WTC11 (cell line): Measurements from ENCODE around the gene CALR3.

Experiments
- ATF2 ChIP-seq: sonication (generic); formaldehyde crosslinking; IDR thresholded peaks from 2 replicates; pipeline ENCODE4 v1.8.1; 2022; ENCODE audit warnings: low read depth, missing genetic modification reagents, borderline replicate concordance
- CBFB ChIP-seq: sonication (generic); formaldehyde crosslinking; IDR thresholded peaks from 2 replicates; pipeline ENCODE4 v1.8.1; 2022; ENCODE audit warnings: mild to moderate bottlenecking, low read depth, missing genetic modification reagents
- CTCF ChIP-seq: fragments of 200-600 bp; IDR thresholded peaks from 2 replicates; pipeline ENCODE4 v1.8.0; 2022; ENCODE audit warnings: antibody characterized with exemption
- ETV6 ChIP-seq: sonication (generic); formaldehyde crosslinking; IDR thresholded peaks from 2 replicates; pipeline ENCODE4 v1.8.1; 2022; ENCODE audit warnings: mild to moderate bottlenecking, missing genetic modification reagents
- IRF2 ChIP-seq: sonication (generic); formaldehyde crosslinking; IDR thresholded peaks from 2 replicates; pipeline ENCODE4 v1.8.0; 2022; ENCODE audit warnings: low read depth, missing genetic modification reagents, borderline replicate concordance
- MAX ChIP-seq: sonication (generic); formaldehyde crosslinking; IDR thresholded peaks from 2 replicates; pipeline ENCODE4 v1.8.0; 2022; ENCODE audit warnings: mild to moderate bottlenecking, missing genetic modification reagents
- NFYB ChIP-seq: sonication (generic); formaldehyde crosslinking; conservative IDR thresholded peaks from 2 replicates; pipeline ENCODE4 v1.8.0; 2022; ENCODE audit warnings: low read depth, missing genetic modification reagents
- NR1H2 ChIP-seq: sonication (generic); formaldehyde crosslinking; IDR thresholded peaks from 2 replicates; pipeline ENCODE4 v1.9.0; 2021; ENCODE audit warnings: mild to moderate bottlenecking, moderate library complexity, missing genetic modification reagents
- PREB ChIP-seq: sonication (generic); formaldehyde crosslinking; IDR thresholded peaks from 2 replicates; pipeline ENCODE4 v1.8.1; 2022; ENCODE audit warnings: mild to moderate bottlenecking, missing genetic modification reagents, moderate library complexity, borderline replicate concordance
- SP1 ChIP-seq: sonication (generic); formaldehyde crosslinking; conservative IDR thresholded peaks from 2 replicates; pipeline ENCODE4 v1.8.1; 2022; ENCODE audit warnings: missing genetic modification reagents

GRCh38 chr19:16520986-16521624 lies 25.1 kb upstream of the CALR3 start:
- TF ChIP-seq CTCF, result no peak
- TF ChIP-seq IRF2 (CRISPR knock-in tag), result no peak
- TF ChIP-seq NR1H2 (CRISPR knock-in tag), result no peak
- no peak for TF ChIP-seq MAX (CRISPR knock-in tag)
- no peak for TF ChIP-seq PREB (CRISPR knock-in tag)
- no peak for TF ChIP-seq ETV6 (CRISPR knock-in tag)
- no peak for TF ChIP-seq ATF2 (CRISPR knock-in tag)
- no peak for TF ChIP-seq NFYB (CRISPR knock-in tag)
- no peak for TF ChIP-seq SP1 (CRISPR knock-in tag)
- TF ChIP-seq CBFB, result no peak
